CD14-positive monocyte (primary cell): ENCODE data around the gene GLT8D1. TPM values are rescaled to one million over a fixed set of nuclear protein-coding genes. Genes with fewer than 3 reads are reported as not detected.

Experiments used
- DNase-seq, 3 donors: peaks; one replicate each; pipeline ENCODE4 v3.0.0-alpha.2; 2011 to 2022
- H2AFZ ChIP-seq: 2 replicates; pipeline ENCODE4 v1.6.0; 2012; ENCODE audit warnings: mild to moderate bottlenecking, low read depth, low read length, inconsistent platforms; ENCODE audit not compliant: insufficient read depth, poor library complexity, severe bottlenecking
- H3K27ac ChIP-seq, 2 donors: 1 replicate in 1 of 2; 2 replicates in 1 of 2; pipeline ENCODE4 v1.5.1; 2012 to 2013; ENCODE audit warnings: low read length in 2 of 2, control low read depth in 1 of 2, inconsistent platforms in 1 of 2, low read depth in 1 of 2, mild to moderate bottlenecking in 1 of 2
- H3K27me3 ChIP-seq, 2 donors: one replicate each; pipeline versions ENCODE4 v1.6.0 to v1.6.1; 2011 to 2013; ENCODE audit warnings: low read length in 2 of 2; ENCODE audit not compliant: control insufficient read depth in 2 of 2, insufficient read depth in 2 of 2
- H3K36me3 ChIP-seq, 2 donors: replicated peaks in 1 of 2; 1 replicate in 1 of 2; 2 replicates in 1 of 2; pipeline versions ENCODE4 v1.5.1 to v1.6.1; 2012 to 2013; ENCODE audit warnings: low read length in 2 of 2, control low read depth in 1 of 2, inconsistent platforms in 1 of 2, mild to moderate bottlenecking in 1 of 2; ENCODE audit not compliant: insufficient read depth in 2 of 2, control insufficient read depth in 1 of 2
- H3K4me1 ChIP-seq, 2 donors: 1 replicate in 1 of 2; 2 replicates in 1 of 2; pipeline versions ENCODE4 v1.5.1 to v1.6.1; 2012 to 2013; ENCODE audit warnings: low read length in 2 of 2, control low read depth in 1 of 2, inconsistent platforms in 1 of 2, mild to moderate bottlenecking in 1 of 2, moderate library complexity in 1 of 2; ENCODE audit not compliant: insufficient read depth in 2 of 2, control insufficient read depth in 1 of 2
- H3K4me2 ChIP-seq: replicated peaks from 2 replicates; pipeline ENCODE3; 2012; ENCODE audit warnings: low read length, moderate library complexity, mild to moderate bottlenecking; ENCODE audit not compliant: poor library complexity, severe bottlenecking; ENCODE audit errors: extremely low read depth
- H3K4me3 ChIP-seq, 3 experiments: fragments of 200-600 bp in 1 of 3; sonication (generic) in 1 of 3; replicated peaks in 1 of 3; 1 replicate in 2 of 3; 2 replicates in 1 of 3; pipeline ENCODE4 v1.5.1; 2011 to 2013; ENCODE audit warnings: low read length in 3 of 3, mild to moderate bottlenecking in 3 of 3, control low read depth in 2 of 3, low read depth in 2 of 3, inconsistent platforms in 1 of 3, moderate library complexity in 1 of 3
- H3K79me2 ChIP-seq: 2 replicates; pipeline ENCODE4 v1.6.0; 2012; ENCODE audit warnings: mild to moderate bottlenecking, control low read depth, inconsistent platforms, low read length, moderate library complexity; ENCODE audit not compliant: insufficient read depth
- H3K9ac ChIP-seq: 2 replicates; pipeline ENCODE4 v1.6.0; 2017; ENCODE audit warnings: low read length, mild to moderate bottlenecking; ENCODE audit not compliant: insufficient read depth, poor library complexity, severe bottlenecking
- H3K9me3 ChIP-seq, 2 donors: replicated peaks in 1 of 2; 1 replicate in 1 of 2; 2 replicates in 1 of 2; pipeline versions ENCODE4 v1.5.1 to v1.6.1; 2012 to 2013; ENCODE audit warnings: low read length in 2 of 2, control low read depth in 1 of 2; ENCODE audit not compliant: control insufficient read depth in 1 of 2, insufficient read depth in 1 of 2
- H4K20me1 ChIP-seq: 2 replicates; pipeline ENCODE4 v1.6.0; 2012; ENCODE audit warnings: mild to moderate bottlenecking, low read length, control low read depth, moderate library complexity; ENCODE audit not compliant: insufficient read depth
- H3K27ac Mint-ChIP-seq, 7 donors: one replicate each; pipeline ENCODE4 v1.8.0; 2020; ENCODE audit warnings: mild to moderate bottlenecking in 7 of 7, mixed read lengths in 7 of 7, moderate library complexity in 6 of 7, inconsistent platforms in 2 of 7
- H3K27me3 Mint-ChIP-seq, 3 donors: one replicate each; pipeline ENCODE4 v1.8.0; 2021 to 2022; ENCODE audit warnings: low read depth in 3 of 3, mild to moderate bottlenecking in 3 of 3, mixed read lengths in 3 of 3, moderate library complexity in 3 of 3, inconsistent platforms in 1 of 3
- H3K36me3 Mint-ChIP-seq, 2 donors: one replicate each; pipeline ENCODE4 v1.8.0; 2020; ENCODE audit warnings: mixed read lengths in 2 of 2, inconsistent platforms in 1 of 2, mild to moderate bottlenecking in 1 of 2
- H3K4me1 Mint-ChIP-seq: one replicate; pipeline ENCODE4 v1.8.0; 2020; ENCODE audit warnings: mild to moderate bottlenecking, mixed read lengths
- H3K4me3 Mint-ChIP-seq, 2 donors: one replicate each; pipeline ENCODE4 v1.8.0; 2020; ENCODE audit warnings: mild to moderate bottlenecking in 2 of 2, mixed read lengths in 2 of 2, moderate library complexity in 1 of 2
- H3K9me3 Mint-ChIP-seq, 7 donors: one replicate each; pipeline ENCODE4 v1.8.0; 2020 to 2022; ENCODE audit warnings: mixed read lengths in 7 of 7, mild to moderate bottlenecking in 6 of 7, moderate library complexity in 6 of 7, inconsistent platforms in 2 of 7
- WGBS: methylation state at CpG from one replicate; pipeline ENCODE4 v1.1.5; 2013; ENCODE audit warnings: missing lambda C conversion rate; ENCODE audit not compliant: insufficient coverage; 5-methylcytosine and 5-hydroxymethylcytosine counted together
- intact Hi-C, 2 donors: fragments of 100-400 bp; cut with micrococcal nuclease; formaldehyde crosslinking; loops; one replicate each; pipeline versions ENCODE4 v1.15.0 to v1.15.1; 2023
- polyA plus RNA-seq, 3 donors: library from polyadenylated mRNA; depleted of rRNA in 1 of 3; unstranded in 2 of 3; stranded (reverse) in 1 of 3; fragments of 300-500 nt in 2 of 3; fragments of >200 nt in 1 of 3; fragmentation: Illumina TruSeq in 2 of 3; gene quantifications; 1 replicate in 2 of 3; 2 replicates in 1 of 3; pipeline ENCODE4 v1.2.3, GENCODE V29; 2012 to 2021
- TF ChIP-seq, protein P1 (sequence below): fragments of 200-600 bp; IDR thresholded peaks from one replicate; pipeline ENCODE4 v1.8.0; 2022; ENCODE audit warnings: antibody characterized with exemption, mild to moderate bottlenecking

GLT8D1 gene
- polyA plus RNA-seq, 3 donors = 27.3 to 34.8 (median 34.8) TPM

DNA sequence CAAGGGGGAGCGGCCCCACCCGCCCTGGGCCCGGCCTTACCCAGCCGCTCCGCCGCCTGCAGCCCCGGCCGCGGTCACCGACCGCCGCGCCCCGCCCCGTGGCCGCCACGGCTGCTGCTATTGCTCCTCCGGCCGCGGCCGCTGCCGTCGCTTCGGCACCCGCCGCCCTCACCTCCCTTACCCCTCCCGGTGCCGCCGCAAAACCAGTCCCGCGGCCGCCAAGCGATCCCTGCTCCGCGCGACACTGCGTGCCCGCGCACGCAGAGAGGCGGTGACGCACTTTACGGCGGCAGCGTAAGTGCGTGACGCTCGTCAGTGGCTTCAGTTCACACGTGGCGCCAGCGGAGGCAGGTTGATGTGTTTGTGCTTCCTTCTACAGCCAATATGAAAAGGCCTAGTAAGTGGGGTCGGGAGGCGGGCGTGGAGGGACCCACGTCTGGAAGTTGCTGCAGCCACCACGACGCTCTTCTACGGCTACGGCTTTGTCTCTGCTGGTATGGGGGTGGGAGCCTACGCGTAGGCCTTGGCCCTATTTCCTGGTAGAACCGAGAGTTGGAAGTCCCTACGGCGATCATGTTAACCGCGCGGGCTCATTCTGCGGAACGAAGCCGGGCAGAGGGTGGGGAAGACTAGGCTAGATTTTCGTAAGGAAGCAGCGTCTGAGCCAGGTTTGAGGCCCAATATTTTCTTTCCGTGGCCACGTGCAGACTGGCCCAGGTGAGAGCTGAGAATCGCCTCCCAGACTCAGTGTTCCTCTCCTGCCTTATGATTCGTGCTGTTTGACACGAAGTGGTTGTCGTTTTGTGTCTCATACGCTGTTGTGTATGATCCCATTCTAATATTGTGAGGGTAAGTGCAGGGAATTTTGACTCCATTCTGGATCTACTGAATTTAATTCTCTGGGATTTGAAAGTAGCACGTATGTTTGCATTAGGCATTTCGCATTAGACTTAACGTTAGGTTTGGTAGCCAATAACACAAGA is 19.6 kb downstream of the GLT8D1 start, which contains the start of the genes GNL3 and PBRM1:
Gene GNL3, plus strand, starts transcription at position 324 of the 983 bp plus-strand sequence. Its CDS starts 61 bp downstream, at position 385.
Gene PBRM1, minus strand, starts transcription at position 205 of the 983 bp plus-strand sequence.
- peaks cover 69% of the 10 kb centered on the region for H3K79me2 ChIP-seq
- no peaks in the 10 kb centered on the region for H3K27me3 Mint-ChIP-seq
- peak; percentile 89 to 94 (median 92) for DNase-seq
- H3K9ac ChIP-seq = peak within 1 kb of the TSS; percentile 80
- H3K4me2 ChIP-seq = peak within 1 kb of the TSS; percentile 91
- peaks cover 29% of the 10 kb centered on the region for H4K20me1 ChIP-seq
- peaks cover 39 to 41% of the 10 kb centered on the region in 2 donors for H3K36me3 ChIP-seq
- H3K4me3 ChIP-seq = peak within 1 kb of the TSS; percentile 82 to 92 (median 89)
- H3K27ac Mint-ChIP-seq = peak within 1 kb of the TSS; percentile 95 to 98 (median 97)
- H3K27me3 ChIP-seq = no peaks in the 10 kb centered on the region
- TF ChIP-seq, protein P1, sequence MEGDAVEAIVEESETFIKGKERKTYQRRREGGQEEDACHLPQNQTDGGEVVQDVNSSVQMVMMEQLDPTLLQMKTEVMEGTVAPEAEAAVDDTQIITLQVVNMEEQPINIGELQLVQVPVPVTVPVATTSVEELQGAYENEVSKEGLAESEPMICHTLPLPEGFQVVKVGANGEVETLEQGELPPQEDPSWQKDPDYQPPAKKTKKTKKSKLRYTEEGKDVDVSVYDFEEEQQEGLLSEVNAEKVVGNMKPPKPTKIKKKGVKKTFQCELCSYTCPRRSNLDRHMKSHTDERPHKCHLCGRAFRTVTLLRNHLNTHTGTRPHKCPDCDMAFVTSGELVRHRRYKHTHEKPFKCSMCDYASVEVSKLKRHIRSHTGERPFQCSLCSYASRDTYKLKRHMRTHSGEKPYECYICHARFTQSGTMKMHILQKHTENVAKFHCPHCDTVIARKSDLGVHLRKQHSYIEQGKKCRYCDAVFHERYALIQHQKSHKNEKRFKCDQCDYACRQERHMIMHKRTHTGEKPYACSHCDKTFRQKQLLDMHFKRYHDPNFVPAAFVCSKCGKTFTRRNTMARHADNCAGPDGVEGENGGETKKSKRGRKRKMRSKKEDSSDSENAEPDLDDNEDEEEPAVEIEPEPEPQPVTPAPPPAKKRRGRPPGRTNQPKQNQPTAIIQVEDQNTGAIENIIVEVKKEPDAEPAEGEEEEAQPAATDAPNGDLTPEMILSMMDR = no peak
- H3K4me3 Mint-ChIP-seq = peak within 1 kb of the TSS; percentile 91 to 96
- H3K9me3 Mint-ChIP-seq = no peaks in the 10 kb centered on the region
- H2AFZ ChIP-seq = peak within 1 kb of the TSS; percentile 86
- H3K4me1 Mint-ChIP-seq = peaks cover 43% of the 10 kb centered on the region
- under 1% methylated on average over 63 of the region's 82 CpGs for WGBS
- peak within 1 kb of the TSS; percentile 78 to 89 for H3K27ac ChIP-seq
- H3K36me3 Mint-ChIP-seq = peaks cover 38 to 39% of the 10 kb centered on the region in 2 donors
- peaks cover 46 to 53% of the 10 kb centered on the region in 2 donors for H3K4me1 ChIP-seq
- intact Hi-C loops = loop anchor here in 1 of 2 donors (10.0 kb wide), 1 partner anchor 151 kb away; the partner anchor contains the start of genes NT5DC2 and UQCC5
- H3K9me3 ChIP-seq = no peaks in the 10 kb centered on the region

DNA sequence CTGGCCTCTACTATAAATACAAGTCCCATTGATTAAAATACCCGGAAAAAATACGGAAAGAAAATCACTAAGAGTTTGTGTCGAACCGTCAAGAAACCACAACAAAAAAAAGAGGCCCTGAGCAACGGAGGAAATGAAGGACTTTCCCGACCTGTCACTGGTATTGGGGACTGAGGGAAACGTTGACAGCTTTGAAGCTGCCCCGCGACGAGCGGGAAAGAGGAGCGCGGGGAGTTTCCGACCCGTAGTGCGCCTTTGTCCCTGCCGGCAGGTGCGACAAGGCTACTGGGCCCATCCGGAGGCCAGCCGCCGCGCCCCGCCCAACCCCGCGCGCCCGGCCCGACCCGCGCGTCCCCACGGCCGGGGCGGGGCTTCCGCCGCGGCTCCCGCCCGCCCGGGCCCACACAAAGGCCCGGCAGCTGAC is 20.3 kb downstream of the GLT8D1 start:
- Histone ChIP-seq H3K4me1 (peaks cover 48 to 59% of the 10 kb centered on the region in 2 donors), H3K36me3 (peaks cover 34 to 41% of the 10 kb centered on the region in 2 donors), H3K4me3 (peak overlapping the region; percentile 82 to 89 (median 82)), H3K27ac (peak overlapping the region; percentile 76 to 89), H3K79me2 (peaks cover 76% of the 10 kb centered on the region), H3K9ac (peak overlapping the region; percentile 80), H3K4me2 (peak overlapping the region; percentile 91), H3K27me3 (no peaks in the 10 kb centered on the region), H2AFZ (peak overlapping the region; percentile 86), H4K20me1 (peaks cover 36% of the 10 kb centered on the region), H3K9me3 (no peaks in the 10 kb centered on the region)
- DNase-seq = peak; percentile 42 to 86 (median 63)
- peaks cover 48% of the 10 kb centered on the region for H3K4me1 Mint-ChIP-seq
- TF ChIP-seq, protein P1 = no peak
- H3K36me3 Mint-ChIP-seq = peaks cover 32 to 39% of the 10 kb centered on the region in 2 donors
- peaks cover 0 to 2% (median 0%) of the 10 kb centered on the region in 3 donors for H3K27me3 Mint-ChIP-seq
- H3K9me3 Mint-ChIP-seq = no peaks in the 10 kb centered on the region
- intact Hi-C loops = loop anchor here in 1 of 2 donors (10.0 kb wide), 1 partner anchor 150 kb away; the partner anchor contains the start of genes NT5DC2 and UQCC5
- under 1% methylated on average over 33 of the region's 41 CpGs for WGBS
- H3K27ac Mint-ChIP-seq = peak overlapping the region; percentile 93 to 98 (median 96)
- H3K4me3 Mint-ChIP-seq = peak overlapping the region; percentile 85 to 96
